ENCODE results near the gene PSG6.
"Not testable (repeated sequence)": the region's sequence is repeated elsewhere in the genome, so short reads cannot be mapped to it uniquely, and the experiment has no call there.

The PSG6 gene

DNA sequence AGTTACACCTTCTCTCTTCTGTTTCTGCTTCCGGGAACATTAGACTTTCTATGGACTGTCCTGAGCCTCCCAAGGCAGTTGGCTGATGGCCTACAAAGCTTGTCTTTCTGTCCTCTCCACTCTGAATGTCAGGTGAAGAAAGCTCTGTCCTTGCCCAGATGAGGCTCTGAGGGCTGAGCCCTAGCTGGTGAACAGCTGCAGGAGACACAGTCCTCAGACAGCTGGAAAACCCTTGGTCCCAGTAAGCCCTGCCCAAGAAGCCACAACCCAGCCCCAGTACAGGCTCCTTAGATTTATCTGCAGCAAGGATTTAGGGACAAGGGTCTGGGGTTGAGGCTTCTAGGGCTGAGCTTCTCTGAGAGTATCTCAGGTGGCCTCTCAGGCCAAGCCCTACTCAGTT is 64.5 kb downstream of the PSG6 start:
- not testable (repeated sequence) for DNase-seq (ENCODE audit: low read depth in 2 of 2, low spot score in 1 of 2)

DNA sequence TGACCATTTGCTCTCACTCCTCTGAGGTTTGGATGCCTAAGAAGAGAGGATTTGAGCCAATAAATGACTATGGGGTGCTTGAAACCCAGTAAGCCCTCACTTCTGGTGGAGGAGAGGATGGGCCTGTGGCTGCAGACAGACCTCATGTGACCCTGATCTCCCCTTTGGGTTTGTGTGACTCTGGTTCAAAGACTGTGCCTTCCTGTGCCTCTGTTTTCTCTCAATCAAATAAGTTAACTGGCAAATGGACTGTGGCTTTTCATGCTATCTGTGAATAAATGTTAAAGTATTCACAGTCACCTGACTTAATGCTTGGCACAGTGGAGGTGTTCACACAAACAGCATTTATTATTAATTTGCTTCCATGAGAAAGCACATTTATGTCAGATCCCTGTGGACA is 64.9 kb downstream of the PSG6 start:
- not testable (repeated sequence) for DNase-seq (ENCODE audit: low read depth in 2 of 2, low spot score in 1 of 2)
